ENCODE measurements around the gene ELAC1.

DNA sequence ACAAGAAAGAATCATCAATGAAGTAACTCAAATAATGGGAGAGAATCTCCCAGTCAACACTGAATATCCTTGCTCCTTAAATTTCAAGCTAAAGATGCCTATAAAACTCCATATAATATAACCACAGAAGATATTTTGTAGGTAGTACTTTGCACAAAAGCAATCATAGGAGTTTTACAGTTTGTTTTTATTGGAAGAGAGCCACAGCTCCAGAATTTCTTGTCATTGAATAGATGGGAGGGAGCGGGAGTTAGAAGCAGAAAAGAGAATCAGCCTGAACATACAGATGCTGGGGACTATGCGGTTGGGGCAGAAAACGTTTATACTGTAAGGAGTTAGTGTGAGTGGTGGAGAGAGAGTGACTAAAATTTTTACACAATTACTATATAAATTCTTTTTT lies 43.9 kb downstream of the ELAC1 start:
- TF ChIP-seq, protein P1, sequence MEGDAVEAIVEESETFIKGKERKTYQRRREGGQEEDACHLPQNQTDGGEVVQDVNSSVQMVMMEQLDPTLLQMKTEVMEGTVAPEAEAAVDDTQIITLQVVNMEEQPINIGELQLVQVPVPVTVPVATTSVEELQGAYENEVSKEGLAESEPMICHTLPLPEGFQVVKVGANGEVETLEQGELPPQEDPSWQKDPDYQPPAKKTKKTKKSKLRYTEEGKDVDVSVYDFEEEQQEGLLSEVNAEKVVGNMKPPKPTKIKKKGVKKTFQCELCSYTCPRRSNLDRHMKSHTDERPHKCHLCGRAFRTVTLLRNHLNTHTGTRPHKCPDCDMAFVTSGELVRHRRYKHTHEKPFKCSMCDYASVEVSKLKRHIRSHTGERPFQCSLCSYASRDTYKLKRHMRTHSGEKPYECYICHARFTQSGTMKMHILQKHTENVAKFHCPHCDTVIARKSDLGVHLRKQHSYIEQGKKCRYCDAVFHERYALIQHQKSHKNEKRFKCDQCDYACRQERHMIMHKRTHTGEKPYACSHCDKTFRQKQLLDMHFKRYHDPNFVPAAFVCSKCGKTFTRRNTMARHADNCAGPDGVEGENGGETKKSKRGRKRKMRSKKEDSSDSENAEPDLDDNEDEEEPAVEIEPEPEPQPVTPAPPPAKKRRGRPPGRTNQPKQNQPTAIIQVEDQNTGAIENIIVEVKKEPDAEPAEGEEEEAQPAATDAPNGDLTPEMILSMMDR (conservative IDR thresholded peaks at IDR 0.05 in 1 of 2, IDR thresholded peaks at IDR 0.05 in 1 of 2; ENCODE audit: low read depth in 1 of 2, low read length in 2 of 2): no peak
- no peak for TF ChIP-seq EZH2 (IDR thresholded peaks at IDR 0.05; ENCODE audit: low read length, missing control alignments)

All from fibroblast of lung (primary cell).